Measurements from ENCODE around the gene RANBP10. TPM values are rescaled to one million over a fixed set of nuclear protein-coding genes. Genes with fewer than 3 reads are reported as not detected.

The RANBP10 gene
- total and polyA plus RNA-seq, 2 donors (not counting 3 experiments of a cell fraction or from before 2014, with no cell fraction given), result 25.6 to 28.8 TPM

- Histone ChIP-seq H3K4me2 (ENCODE audit: insufficient read depth, low read length) (no peak overlapping the region), H3K9me1 (replicated peaks; ENCODE audit: control insufficient read depth, extremely low read depth, insufficient read depth, low read length) (no peaks in the 10 kb centered on the region), H2AFZ (ENCODE audit: low read depth, low read length) (no peak overlapping the region), H3K4me3 (replicated peaks in 1 of 3; ENCODE audit: insufficient read depth in 1 of 3, low read depth in 1 of 3, low read length in 3 of 3) (no peak overlapping the region), H3K36me3 (ENCODE audit: control insufficient read depth in 2 of 2, extremely low read depth in 1 of 2, insufficient read depth in 2 of 2, low read length in 2 of 2) (no peaks in the 10 kb centered on the region), H3K9me3 (replicated peaks; ENCODE audit: control insufficient read depth, insufficient read depth, low read length) (no peaks in the 10 kb centered on the region), H3K79me2 (ENCODE audit: control insufficient read depth, insufficient read depth, low read length) (peaks cover 81% of the 10 kb centered on the region), H4K20me1 (replicated peaks; ENCODE audit: control insufficient read depth, extremely low read depth, insufficient read depth, low read length) (peaks cover 8% of the 10 kb centered on the region), H3K9ac (replicated peaks; ENCODE audit: extremely low read depth, insufficient read depth, low read length) (no peak overlapping the region), H3K4me1 (ENCODE audit: control insufficient read depth, extremely low read depth, insufficient read depth, low read length) (no peaks in the 10 kb centered on the region), H3K27ac (ENCODE audit: insufficient read depth, low read depth, low read length) (no peak overlapping the region), H3K27me3 (ENCODE audit: control insufficient read depth in 2 of 2, insufficient read depth in 2 of 2, low read length in 2 of 2) (no peaks in the 10 kb centered on the region)
- dilution Hi-C loops (cut with MboI; ENCODE audit: extremely low pct_ligation_motif_present, low sequenced_read_pairs), result no loop called here
- BruUV-seq (replicated peaks), result no TSS peak
- ChIA-PET CTCF (no interaction called here), POLR2A (no interaction called here)
- FAIRE-seq (no peak), DNase-seq (ENCODE audit: low read depth, low spot score) (no peak)
- no peak for TF ChIP-seq POLR2A (IDR thresholded peaks at IDR 0.05; ENCODE audit: low read depth, low read length)
- no peak for TF ChIP-seq MAX (IDR thresholded peaks at IDR 0.05; ENCODE audit: insufficient read depth, insufficient read length)
- TF ChIP-seq MYC (IDR thresholded peaks at IDR 0.05; ENCODE audit: low read depth, low read length), result no peak
- no peak for TF ChIP-seq JUN (IDR thresholded peaks at IDR 0.05; ENCODE audit: borderline replicate concordance, insufficient read depth, insufficient read length, low read depth)
- no peak for TF ChIP-seq POLR2AphosphoS5 (IDR thresholded peaks at IDR 0.05; ENCODE audit: insufficient read depth, low read depth, low read length)
- intact Hi-C loops (cut with micrococcal nuclease), result no loop called here
These were observed 95.8 kb downstream of the RANBP10 start for GRCh38 chr16:67710607-67711006.

GRCh38 chr16:67709050-67709449, 97.3 kb downstream of the RANBP10 start:
- TF ChIP-seq POLR2AphosphoS5 (IDR thresholded peaks at IDR 0.05; ENCODE audit: insufficient read depth, low read depth, low read length) (no peak), EZH2 (IDR thresholded peaks at IDR 0.05; ENCODE audit: borderline replicate concordance, low read depth, low read length, severe bottlenecking) (no peak), FOS (IDR thresholded peaks at IDR 0.05; ENCODE audit: borderline replicate concordance, insufficient read depth, low read length) (no peak), GATA2 (IDR thresholded peaks at IDR 0.05; ENCODE audit: insufficient read depth, insufficient read length, low read depth, low read length) (no peak), MAX (IDR thresholded peaks at IDR 0.05; ENCODE audit: insufficient read depth, insufficient read length) (no peak), MYC (IDR thresholded peaks at IDR 0.05; ENCODE audit: low read depth, low read length) (no peak), CTCF (IDR thresholded peaks at IDR 0.05; ENCODE audit: extremely low read depth in 1 of 2, insufficient read depth in 1 of 2, low read depth in 1 of 2, low read length in 2 of 2) (no peak), POLR2A (IDR thresholded peaks at IDR 0.05; ENCODE audit: low read depth, low read length) (no peak), JUN (IDR thresholded peaks at IDR 0.05; ENCODE audit: borderline replicate concordance, insufficient read depth, insufficient read length, low read depth) (no peak)
- POLR2A ChIA-PET, result no interaction called here
- no peak for DNase-seq (ENCODE audit: low read depth, low spot score)
- Histone ChIP-seq H3K4me1 (ENCODE audit: control insufficient read depth, extremely low read depth, insufficient read depth, low read length) (no peaks in the 10 kb centered on the region), H3K79me2 (ENCODE audit: control insufficient read depth, insufficient read depth, low read length) (peaks cover 79% of the 10 kb centered on the region), H3K27ac (ENCODE audit: insufficient read depth, low read depth, low read length) (no peak overlapping the region), H3K9me3 (replicated peaks; ENCODE audit: control insufficient read depth, insufficient read depth, low read length) (no peaks in the 10 kb centered on the region), H3K27me3 (ENCODE audit: control insufficient read depth in 2 of 2, insufficient read depth in 2 of 2, low read length in 2 of 2) (no peaks in the 10 kb centered on the region), H4K20me1 (replicated peaks; ENCODE audit: control insufficient read depth, extremely low read depth, insufficient read depth, low read length) (peaks cover 7% of the 10 kb centered on the region), H3K4me2 (ENCODE audit: insufficient read depth, low read length) (no peak overlapping the region), H3K36me3 (ENCODE audit: control insufficient read depth in 2 of 2, extremely low read depth in 1 of 2, insufficient read depth in 2 of 2, low read length in 2 of 2) (no peaks in the 10 kb centered on the region), H3K9ac (replicated peaks; ENCODE audit: extremely low read depth, insufficient read depth, low read length) (no peak overlapping the region), H3K4me3 (replicated peaks in 1 of 3; ENCODE audit: insufficient read depth in 1 of 3, low read depth in 1 of 3, low read length in 3 of 3) (no peak overlapping the region), H2AFZ (ENCODE audit: low read depth, low read length) (no peak overlapping the region), H3K9me1 (replicated peaks; ENCODE audit: control insufficient read depth, extremely low read depth, insufficient read depth, low read length) (no peaks in the 10 kb centered on the region)
- no TSS peak for BruUV-seq (replicated peaks)
- dilution Hi-C loops (cut with MboI; ENCODE audit: extremely low pct_ligation_motif_present, low sequenced_read_pairs), result no loop called here
- FAIRE-seq, result no peak
- intact Hi-C loops (cut with micrococcal nuclease), result no loop called here
- CTCF ChIA-PET, result interaction anchor here (0.8 to 1.0 kb wide), 2 partner anchors 10 to 26 kb away, joined by 3 to 4 read pairs; partner anchors contain the start of gene GFOD2

Data from endothelial cell of umbilical vein (primary cell).